ENCODE results near the gene ZNF135. TPM values are rescaled to one million over a fixed set of nuclear protein-coding genes. Genes with fewer than 3 reads are reported as not detected.

Gene ZNF135
- total and polyA plus RNA-seq, 2 donors (not counting 3 experiments of a cell fraction or from before 2014, with no cell fraction given), result 1.2 to 1.5 TPM

DNA sequence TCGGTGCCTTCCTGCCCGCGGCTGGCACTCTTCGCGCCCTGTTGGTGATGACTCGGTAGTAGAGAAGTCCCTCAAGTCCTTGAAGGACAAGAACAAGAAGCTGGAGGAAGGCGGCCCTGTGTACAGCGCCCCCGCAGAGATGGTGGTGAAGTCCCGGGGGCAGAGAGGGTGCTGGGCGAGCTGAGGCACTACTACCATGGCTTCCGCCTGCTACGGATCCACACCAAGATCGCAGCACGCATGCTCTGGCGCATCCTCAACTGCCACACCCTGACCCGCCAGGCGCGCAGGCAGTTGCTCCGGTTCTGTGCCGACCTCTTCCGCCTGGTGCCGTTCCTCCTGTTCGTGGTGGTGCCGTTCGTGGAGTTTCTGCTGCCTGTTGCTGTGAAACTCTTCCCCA lies 14.2 kb upstream of the ZNF135 start:
- no peak overlapping the region for H3K4me3 ChIP-seq (replicated peaks in 1 of 3; ENCODE audit: insufficient read depth in 1 of 3, low read depth in 1 of 3, low read length in 3 of 3)
- no peaks in the 10 kb centered on the region for H3K79me2 ChIP-seq (ENCODE audit: control insufficient read depth, insufficient read depth, low read length)
- DNase-seq (ENCODE audit: low read depth, low spot score) (no peak), FAIRE-seq (no peak)
- no peak for TF ChIP-seq FOS (IDR thresholded peaks at IDR 0.05; ENCODE audit: borderline replicate concordance, insufficient read depth, low read length)
- no peak for TF ChIP-seq POLR2AphosphoS5 (IDR thresholded peaks at IDR 0.05; ENCODE audit: insufficient read depth, low read depth, low read length)
- TF ChIP-seq JUN (IDR thresholded peaks at IDR 0.05; ENCODE audit: borderline replicate concordance, insufficient read depth, insufficient read length, low read depth), result no peak
- TF ChIP-seq, protein P1, sequence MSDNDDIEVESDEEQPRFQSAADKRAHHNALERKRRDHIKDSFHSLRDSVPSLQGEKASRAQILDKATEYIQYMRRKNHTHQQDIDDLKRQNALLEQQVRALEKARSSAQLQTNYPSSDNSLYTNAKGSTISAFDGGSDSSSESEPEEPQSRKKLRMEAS (IDR thresholded peaks at IDR 0.05; ENCODE audit: insufficient read depth, insufficient read length), result no peak
- TF ChIP-seq, protein P2, sequence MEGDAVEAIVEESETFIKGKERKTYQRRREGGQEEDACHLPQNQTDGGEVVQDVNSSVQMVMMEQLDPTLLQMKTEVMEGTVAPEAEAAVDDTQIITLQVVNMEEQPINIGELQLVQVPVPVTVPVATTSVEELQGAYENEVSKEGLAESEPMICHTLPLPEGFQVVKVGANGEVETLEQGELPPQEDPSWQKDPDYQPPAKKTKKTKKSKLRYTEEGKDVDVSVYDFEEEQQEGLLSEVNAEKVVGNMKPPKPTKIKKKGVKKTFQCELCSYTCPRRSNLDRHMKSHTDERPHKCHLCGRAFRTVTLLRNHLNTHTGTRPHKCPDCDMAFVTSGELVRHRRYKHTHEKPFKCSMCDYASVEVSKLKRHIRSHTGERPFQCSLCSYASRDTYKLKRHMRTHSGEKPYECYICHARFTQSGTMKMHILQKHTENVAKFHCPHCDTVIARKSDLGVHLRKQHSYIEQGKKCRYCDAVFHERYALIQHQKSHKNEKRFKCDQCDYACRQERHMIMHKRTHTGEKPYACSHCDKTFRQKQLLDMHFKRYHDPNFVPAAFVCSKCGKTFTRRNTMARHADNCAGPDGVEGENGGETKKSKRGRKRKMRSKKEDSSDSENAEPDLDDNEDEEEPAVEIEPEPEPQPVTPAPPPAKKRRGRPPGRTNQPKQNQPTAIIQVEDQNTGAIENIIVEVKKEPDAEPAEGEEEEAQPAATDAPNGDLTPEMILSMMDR (IDR thresholded peaks at IDR 0.05; ENCODE audit: extremely low read depth in 1 of 2, insufficient read depth in 1 of 2, low read depth in 1 of 2, low read length in 2 of 2), result no peak
- TF ChIP-seq GATA2 (IDR thresholded peaks at IDR 0.05; ENCODE audit: insufficient read depth, insufficient read length, low read depth, low read length), result no peak
- TF ChIP-seq POLR2A (IDR thresholded peaks at IDR 0.05; ENCODE audit: low read depth, low read length), result no peak
- no peak for TF ChIP-seq EZH2 (IDR thresholded peaks at IDR 0.05; ENCODE audit: borderline replicate concordance, low read depth, low read length, severe bottlenecking)
- no peak for TF ChIP-seq MYC (IDR thresholded peaks at IDR 0.05; ENCODE audit: low read depth, low read length)
- dilution Hi-C loops (cut with MboI; ENCODE audit: extremely low pct_ligation_motif_present, low sequenced_read_pairs) (no loop called here), intact Hi-C loops (cut with micrococcal nuclease) (no loop called here)
- H3K9me3 ChIP-seq (replicated peaks; ENCODE audit: control insufficient read depth, insufficient read depth, low read length), result peaks cover 9% of the 10 kb centered on the region
- H3K9me1 ChIP-seq (replicated peaks; ENCODE audit: control insufficient read depth, extremely low read depth, insufficient read depth, low read length), result no peaks in the 10 kb centered on the region
- BruUV-seq (replicated peaks), result no TSS peak
- H4K20me1 ChIP-seq (replicated peaks; ENCODE audit: control insufficient read depth, extremely low read depth, insufficient read depth, low read length), result no peaks in the 10 kb centered on the region
- no peak overlapping the region for H3K4me2 ChIP-seq (ENCODE audit: insufficient read depth, low read length)
- CTCF ChIA-PET, result no interaction called here
- H3K27ac ChIP-seq (ENCODE audit: insufficient read depth, low read depth, low read length), result no peak overlapping the region
- POLR2A ChIA-PET, result no interaction called here
- no peak overlapping the region for H2AFZ ChIP-seq (ENCODE audit: low read depth, low read length)
- no peaks in the 10 kb centered on the region for H3K36me3 ChIP-seq (ENCODE audit: control insufficient read depth in 2 of 2, extremely low read depth in 1 of 2, insufficient read depth in 2 of 2, low read length in 2 of 2)
- H3K27me3 ChIP-seq (ENCODE audit: control insufficient read depth in 2 of 2, insufficient read depth in 2 of 2, low read length in 2 of 2), result no peaks in the 10 kb centered on the region
- no peak overlapping the region for H3K9ac ChIP-seq (replicated peaks; ENCODE audit: extremely low read depth, insufficient read depth, low read length)
- H3K4me1 ChIP-seq (ENCODE audit: control insufficient read depth, extremely low read depth, insufficient read depth, low read length), result no peaks in the 10 kb centered on the region
